ENCODE data around the gene TOMM34. TPM values are rescaled to one million over a fixed set of nuclear protein-coding genes. Genes with fewer than 3 reads are reported as not detected.

Gene TOMM34
- total and polyA plus RNA-seq, 9 of the 15 experiments (the other 6 are each of a cell fraction or from before 2014, with no cell fraction given) = 18.1 to 69.4 (median 41.7) TPM

DNA sequence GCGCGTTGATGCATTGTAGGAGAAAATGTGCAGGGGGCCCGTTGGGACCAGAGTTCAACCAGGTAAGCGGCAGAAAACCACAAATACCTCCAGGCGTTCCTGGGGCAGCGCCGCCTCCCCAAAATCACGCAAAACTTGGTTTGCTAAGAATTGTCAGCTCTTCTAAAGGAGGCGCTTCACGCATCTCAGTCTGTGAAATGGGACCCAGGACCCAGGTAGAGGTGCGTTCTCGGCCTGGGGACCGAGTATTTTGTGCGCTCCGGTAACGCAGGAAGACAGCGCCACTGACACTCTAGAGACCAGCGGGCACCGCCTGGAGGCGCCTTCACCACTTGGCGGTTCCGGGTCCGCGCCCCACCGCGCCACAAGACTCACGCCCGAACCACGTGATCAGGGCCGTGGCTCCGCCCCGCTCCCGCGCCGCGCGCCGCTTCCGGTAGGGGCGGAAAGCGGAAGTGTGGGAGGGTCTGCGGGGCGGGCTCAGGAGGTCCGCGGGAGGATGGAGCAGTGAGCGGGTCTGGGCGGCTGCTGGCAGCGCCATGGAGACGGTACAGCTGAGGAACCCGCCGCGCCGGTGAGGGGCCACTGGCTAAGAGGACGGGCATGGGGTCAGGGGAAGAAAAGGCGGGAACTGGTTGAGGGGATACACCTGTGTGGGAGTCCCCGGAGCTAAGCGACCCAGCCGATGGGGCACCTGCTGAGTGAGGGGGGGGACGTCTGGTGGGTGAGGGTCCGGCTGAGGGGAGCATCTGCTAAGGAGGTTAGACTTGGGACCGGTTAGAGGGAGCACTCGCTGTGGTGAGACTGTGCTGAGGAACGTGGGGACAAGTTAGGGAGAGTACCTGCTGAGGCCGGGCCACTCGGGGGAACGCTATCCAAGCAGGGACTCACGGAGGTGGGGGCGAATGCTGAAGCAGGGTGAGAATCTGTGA, 6.1 kb upstream of the TOMM34 start, which contains the start of gene STK4 (continued):
- TF ChIP-seq TCF7 (IDR thresholded peaks at IDR 0.05; ENCODE audit: borderline replicate concordance) (0 out of 2 replicates have a peak, but pooled peaks have one; percentile 28), ZNF282 (CRISPR knock-in tag; IDR thresholded peaks at IDR 0.05) (no peak), ELF1 (tag; IDR thresholded peaks at IDR 0.05) (peak; percentile 99), BDP1 (IDR thresholded peaks at IDR 0.05; ENCODE audit: insufficient read depth, insufficient read length) (no peak), GABPB2 (CRISPR knock-in tag; conservative IDR thresholded peaks at IDR 0.05) (no peak), EWSR1 (IDR thresholded peaks at IDR 0.05; ENCODE audit: borderline replicate concordance, low read depth, partially characterized antibody) (no peak), LEF1 (IDR thresholded peaks at IDR 0.05) (peak; percentile 17; the same call in 1 of the 2 replicates), ZNF76 (CRISPR knock-in tag; IDR thresholded peaks at IDR 0.05; ENCODE audit: borderline replicate concordance) (no peak), TAF1 (IDR thresholded peaks at IDR 0.05; ENCODE audit: control insufficient read depth, extremely low read depth, insufficient read depth, low read length, severe bottlenecking) (peak; percentile 42), MXI1 (IDR thresholded peaks at IDR 0.05; ENCODE audit: low read depth, low read length) (peak; percentile 39; the same call in 1 of the 2 replicates), KDM4B (IDR thresholded peaks at IDR 0.05; ENCODE audit: borderline replicate concordance in 2 of 2, low read depth in 1 of 2) (peak in 1 of 2 experiments; percentile 81; a peak in 1 of 4 replicates)
- TF ChIP-seq, protein P1, sequence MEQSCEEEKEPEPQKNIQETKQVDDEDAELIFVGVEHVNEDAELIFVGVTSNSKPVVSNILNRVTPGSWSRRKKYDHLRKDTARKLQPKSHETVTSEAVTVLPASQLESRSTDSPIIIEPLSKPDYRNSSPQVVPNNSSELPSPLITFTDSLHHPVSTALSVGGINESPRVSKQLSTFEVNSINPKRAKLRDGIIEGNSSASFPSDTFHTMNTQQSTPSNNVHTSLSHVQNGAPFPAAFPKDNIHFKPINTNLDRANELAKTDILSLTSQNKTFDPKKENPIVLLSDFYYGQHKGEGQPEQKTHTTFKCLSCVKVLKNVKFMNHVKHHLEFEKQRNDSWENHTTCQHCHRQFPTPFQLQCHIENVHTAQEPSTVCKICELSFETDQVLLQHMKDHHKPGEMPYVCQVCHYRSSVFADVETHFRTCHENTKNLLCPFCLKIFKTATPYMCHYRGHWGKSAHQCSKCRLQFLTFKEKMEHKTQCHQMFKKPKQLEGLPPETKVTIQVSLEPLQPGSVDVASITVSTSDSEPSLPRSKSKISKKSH (CRISPR knock-in tag; IDR thresholded peaks at IDR 0.05) = no peak
- TF ChIP-seq, protein P2, sequence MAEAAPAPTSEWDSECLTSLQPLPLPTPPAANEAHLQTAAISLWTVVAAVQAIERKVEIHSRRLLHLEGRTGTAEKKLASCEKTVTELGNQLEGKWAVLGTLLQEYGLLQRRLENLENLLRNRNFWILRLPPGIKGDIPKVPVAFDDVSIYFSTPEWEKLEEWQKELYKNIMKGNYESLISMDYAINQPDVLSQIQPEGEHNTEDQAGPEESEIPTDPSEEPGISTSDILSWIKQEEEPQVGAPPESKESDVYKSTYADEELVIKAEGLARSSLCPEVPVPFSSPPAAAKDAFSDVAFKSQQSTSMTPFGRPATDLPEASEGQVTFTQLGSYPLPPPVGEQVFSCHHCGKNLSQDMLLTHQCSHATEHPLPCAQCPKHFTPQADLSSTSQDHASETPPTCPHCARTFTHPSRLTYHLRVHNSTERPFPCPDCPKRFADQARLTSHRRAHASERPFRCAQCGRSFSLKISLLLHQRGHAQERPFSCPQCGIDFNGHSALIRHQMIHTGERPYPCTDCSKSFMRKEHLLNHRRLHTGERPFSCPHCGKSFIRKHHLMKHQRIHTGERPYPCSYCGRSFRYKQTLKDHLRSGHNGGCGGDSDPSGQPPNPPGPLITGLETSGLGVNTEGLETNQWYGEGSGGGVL (CRISPR knock-in tag; IDR thresholded peaks at IDR 0.05) = no peak
- TF ChIP-seq, protein P3, sequence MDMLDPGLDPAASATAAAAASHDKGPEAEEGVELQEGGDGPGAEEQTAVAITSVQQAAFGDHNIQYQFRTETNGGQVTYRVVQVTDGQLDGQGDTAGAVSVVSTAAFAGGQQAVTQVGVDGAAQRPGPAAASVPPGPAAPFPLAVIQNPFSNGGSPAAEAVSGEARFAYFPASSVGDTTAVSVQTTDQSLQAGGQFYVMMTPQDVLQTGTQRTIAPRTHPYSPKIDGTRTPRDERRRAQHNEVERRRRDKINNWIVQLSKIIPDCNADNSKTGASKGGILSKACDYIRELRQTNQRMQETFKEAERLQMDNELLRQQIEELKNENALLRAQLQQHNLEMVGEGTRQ (CRISPR knock-in tag; IDR thresholded peaks at IDR 0.05) = peak; percentile 95
- TF ChIP-seq, protein P4, sequence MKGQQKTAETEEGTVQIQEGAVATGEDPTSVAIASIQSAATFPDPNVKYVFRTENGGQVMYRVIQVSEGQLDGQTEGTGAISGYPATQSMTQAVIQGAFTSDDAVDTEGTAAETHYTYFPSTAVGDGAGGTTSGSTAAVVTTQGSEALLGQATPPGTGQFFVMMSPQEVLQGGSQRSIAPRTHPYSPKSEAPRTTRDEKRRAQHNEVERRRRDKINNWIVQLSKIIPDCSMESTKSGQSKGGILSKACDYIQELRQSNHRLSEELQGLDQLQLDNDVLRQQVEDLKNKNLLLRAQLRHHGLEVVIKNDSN (CRISPR knock-in tag; IDR thresholded peaks at IDR 0.05) = peak; percentile 97
- TF ChIP-seq, protein P5, sequence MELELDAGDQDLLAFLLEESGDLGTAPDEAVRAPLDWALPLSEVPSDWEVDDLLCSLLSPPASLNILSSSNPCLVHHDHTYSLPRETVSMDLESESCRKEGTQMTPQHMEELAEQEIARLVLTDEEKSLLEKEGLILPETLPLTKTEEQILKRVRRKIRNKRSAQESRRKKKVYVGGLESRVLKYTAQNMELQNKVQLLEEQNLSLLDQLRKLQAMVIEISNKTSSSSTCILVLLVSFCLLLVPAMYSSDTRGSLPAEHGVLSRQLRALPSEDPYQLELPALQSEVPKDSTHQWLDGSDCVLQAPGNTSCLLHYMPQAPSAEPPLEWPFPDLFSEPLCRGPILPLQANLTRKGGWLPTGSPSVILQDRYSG (tag; conservative IDR thresholded peaks at IDR 0.05; ENCODE audit: low read depth) = no peak
